ENCODE results near the gene DDI2.

- TF ChIP-seq CTCF (conservative IDR thresholded peaks at IDR 0.05) (no peak), ZFX (IDR thresholded peaks at IDR 0.05) (no peak)
These were observed 33.2 kb downstream of the DDI2 start for GRCh38 chr1:15650433-15650832.

Measured in C4-2B (cell line).